Measurements from ENCODE around the gene MYO1G. TPM values are rescaled to one million over a fixed set of nuclear protein-coding genes. Genes with fewer than 3 reads are reported as not detected.
A peak's percentile ranks its signal among the peaks of the same experiment; 100 is the strongest.

MYO1G gene
- total RNA-seq, 4 donors from 2014 or later: 2.7 to 14.9 (median 5.0) TPM

- no peak for DNase-seq
- Histone ChIP-seq H3K4me1 (peaks cover 0 to 8% (median 3%) of the 10 kb centered on the region in 4 donors), H3K9me3 (no peaks in the 10 kb centered on the region), H3K27ac (no peak overlapping the region), H3K27me3 (no peaks in the 10 kb centered on the region), H3K36me3 (peaks cover 0 to 15% (median 0%) of the 10 kb centered on the region in 3 donors), H3K4me3 (no peak overlapping the region)
- TF ChIP-seq POLR2A (IDR thresholded peaks at IDR 0.05) (no peak), CTCF (IDR thresholded peaks at IDR 0.05) (no peak)
These were observed 9.2 kb upstream of the MYO1G start for GRCh38 chr7:44987996-44988395.

- H3K27ac ChIP-seq: peak overlapping the region in 3 of 4 donors; percentile 86 to 91 (median 86)
- H3K36me3 ChIP-seq: peaks cover 0 to 20% (median 0%) of the 10 kb centered on the region in 3 donors
- no peak for TF ChIP-seq CTCF (IDR thresholded peaks at IDR 0.05)
- no peak for TF ChIP-seq POLR2A (IDR thresholded peaks at IDR 0.05)
- no peak for DNase-seq
- H3K9me3 ChIP-seq: no peaks in the 10 kb centered on the region
- H3K27me3 ChIP-seq: no peaks in the 10 kb centered on the region
- peak overlapping the region in 2 of 4 donors; percentile 55 to 65 for H3K4me3 ChIP-seq
- peaks cover 0 to 8% (median 3%) of the 10 kb centered on the region in 4 donors for H3K4me1 ChIP-seq
These were observed 8.6 kb upstream of the MYO1G start for GRCh38 chr7:44987457-44987856.

GRCh38 chr7:44986218-44987053 is 7.6 kb upstream of the MYO1G start:
- peak overlapping the region; percentile 45 to 65 (median 54) for H3K4me3 ChIP-seq
- TF ChIP-seq CTCF (IDR thresholded peaks at IDR 0.05): no peak
- peak; percentile 90 to 94 for TF ChIP-seq POLR2A (IDR thresholded peaks at IDR 0.05)
- DNase-seq: peak; percentile 93 to 98 (median 97)
- H3K27me3 ChIP-seq: no peaks in the 10 kb centered on the region
- no peaks in the 10 kb centered on the region for H3K9me3 ChIP-seq
- peaks cover 0 to 8% (median 3%) of the 10 kb centered on the region in 4 donors for H3K4me1 ChIP-seq
- H3K36me3 ChIP-seq: peaks cover 0 to 23% (median 0%) of the 10 kb centered on the region in 3 donors
- H3K27ac ChIP-seq: peak overlapping the region; percentile 86 to 91 (median 87)

GRCh38 chr7:44985900-44986217 is 7.0 kb upstream of the MYO1G start:
- Histone ChIP-seq H3K27me3 (no peaks in the 10 kb centered on the region), H3K4me3 (peak overlapping the region; percentile 45 to 65 (median 54)), H3K9me3 (no peaks in the 10 kb centered on the region), H3K27ac (peak overlapping the region; percentile 86 to 91 (median 87)), H3K36me3 (peaks cover 0 to 23% (median 0%) of the 10 kb centered on the region in 3 donors), H3K4me1 (peaks cover 0 to 13% (median 5%) of the 10 kb centered on the region in 4 donors)
- peak in 1 of 3 donors; percentile 67 for DNase-seq
- TF ChIP-seq CTCF (IDR thresholded peaks at IDR 0.05) (no peak), POLR2A (IDR thresholded peaks at IDR 0.05) (no peak)

- Histone ChIP-seq H3K27ac (peak overlapping the region; percentile 86 to 91 (median 87)), H3K36me3 (peaks cover 0 to 23% (median 0%) of the 10 kb centered on the region in 3 donors)
These were observed 6.3 kb upstream of the MYO1G start for GRCh38 chr7:44985033-44985695.

More at GRCh38 chr7:44985033-44985695, 6.3 kb upstream of the MYO1G start:
- TF ChIP-seq CTCF (IDR thresholded peaks at IDR 0.05) (no peak), POLR2A (IDR thresholded peaks at IDR 0.05) (no peak)
- no peaks in the 10 kb centered on the region for H3K27me3 ChIP-seq
- no peaks in the 10 kb centered on the region for H3K9me3 ChIP-seq
- peaks cover 0 to 13% (median 7%) of the 10 kb centered on the region in 4 donors for H3K4me1 ChIP-seq
- no peak for DNase-seq
- peak overlapping the region in 3 of 4 donors; percentile 53 to 65 (median 55) for H3K4me3 ChIP-seq

Data from Peyer's patch (tissue), 4 donors.